Suppressor macrophage (primary cell): ENCODE results near the gene AMN1.
"Not testable (repeated sequence)": the region's sequence is repeated elsewhere in the genome, so short reads cannot be mapped to it uniquely, and the experiment has no call there.

Experiments used
- DNase-seq, 4 experiments: peaks; one replicate each; pipeline ENCODE4 v3.0.0-alpha.2; 2020 to 2022

The AMN1 gene

DNA sequence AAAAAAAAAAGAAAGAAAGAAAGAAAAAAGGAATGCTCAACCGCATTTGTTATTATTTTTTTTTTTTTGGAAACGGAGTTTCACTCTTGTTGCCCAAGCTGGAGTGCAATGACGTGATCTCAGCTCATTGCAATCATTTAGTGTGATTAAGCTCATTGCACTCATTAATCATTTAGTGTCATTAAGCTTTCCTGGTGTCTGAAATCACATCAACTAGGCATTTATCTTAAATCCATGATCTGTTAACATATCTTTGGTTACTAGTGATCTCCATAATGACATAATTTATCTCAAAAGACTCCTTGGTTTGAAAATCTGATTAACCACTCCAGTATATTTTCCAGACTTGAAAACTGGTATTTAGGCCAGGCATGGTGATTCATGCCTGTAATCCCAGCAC is 43.0 kb downstream of the AMN1 start:
- no peak for DNase-seq

DNA sequence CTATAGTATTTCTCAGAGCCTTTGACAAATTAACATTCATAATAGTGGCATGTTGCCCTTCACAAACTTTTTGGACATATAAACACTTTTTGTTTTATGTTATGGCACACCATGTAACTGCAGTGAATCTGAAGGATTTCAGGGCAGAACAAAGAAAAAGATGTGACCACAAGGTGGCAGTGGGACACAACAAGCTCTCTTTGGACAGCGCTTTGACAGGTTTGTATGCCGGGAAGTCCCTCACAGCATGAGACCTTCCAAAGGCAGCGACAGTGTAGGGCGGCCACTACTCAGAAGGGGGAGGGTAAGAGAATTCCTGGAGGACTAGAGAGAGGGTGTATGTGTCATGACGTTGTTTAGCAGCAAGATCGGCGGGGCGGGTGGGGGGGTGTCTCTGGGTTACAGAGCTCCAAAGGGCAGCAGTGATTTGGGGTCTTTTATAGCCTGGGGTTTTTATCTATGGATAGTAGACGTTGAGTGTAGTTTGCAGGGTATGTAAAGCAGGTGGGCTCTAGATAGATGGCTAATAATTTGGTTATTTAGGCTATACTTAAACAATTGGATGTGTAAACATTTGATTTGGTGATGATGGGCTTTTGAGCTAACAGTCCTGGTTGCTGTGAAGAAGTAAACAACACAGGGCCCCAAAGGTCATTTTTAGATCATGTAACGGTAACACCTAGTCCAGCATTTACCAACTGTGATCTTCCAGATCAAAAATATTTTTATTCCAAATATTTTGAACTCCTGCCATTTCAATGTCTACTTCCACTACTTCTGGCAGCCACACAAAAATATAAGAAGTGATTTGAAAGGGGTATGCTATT is 46.5 kb downstream of the AMN1 start:
- DNase-seq: peak; percentile 88 to 93 (median 88)

DNA sequence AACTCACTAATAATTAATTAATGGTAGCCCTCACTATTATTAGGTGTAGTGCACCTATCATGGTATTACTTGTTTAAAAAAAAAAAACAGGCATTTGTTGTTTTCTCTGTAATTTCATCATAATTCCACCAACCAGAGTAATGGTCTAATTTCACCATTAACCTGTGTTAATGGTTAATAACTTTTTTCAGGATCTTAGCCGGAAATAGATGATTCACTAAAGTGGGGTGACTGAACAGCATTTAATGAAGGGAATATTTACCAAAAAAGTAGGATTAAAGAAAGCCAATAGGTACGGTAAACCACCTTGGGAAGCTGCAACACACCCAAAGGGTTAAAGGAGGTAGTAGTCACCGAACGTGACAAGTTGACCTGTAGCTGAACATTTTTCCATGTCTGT is 56.3 kb downstream of the AMN1 start:
- no peak for DNase-seq

DNA sequence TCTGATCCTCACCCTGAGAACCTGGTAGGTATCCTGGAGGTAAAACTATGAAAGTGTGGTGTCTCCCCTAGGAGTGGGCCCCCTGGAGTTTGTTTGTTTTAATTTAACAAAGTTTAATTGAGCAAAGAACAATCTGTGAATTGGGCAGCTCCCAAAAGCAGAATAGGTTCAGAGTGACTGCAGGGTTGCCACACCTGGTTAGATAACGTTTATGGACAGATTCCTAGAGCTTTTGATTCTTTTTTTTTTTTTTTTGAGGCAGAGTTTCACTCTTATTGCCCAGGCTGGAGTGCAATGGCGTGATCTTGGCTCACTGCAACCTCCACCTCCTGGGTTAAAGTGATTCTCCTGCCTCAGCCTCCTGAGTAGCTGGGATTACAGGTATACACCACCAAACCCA is 59.2 kb downstream of the AMN1 start:
- not testable (repeated sequence) for DNase-seq

DNA sequence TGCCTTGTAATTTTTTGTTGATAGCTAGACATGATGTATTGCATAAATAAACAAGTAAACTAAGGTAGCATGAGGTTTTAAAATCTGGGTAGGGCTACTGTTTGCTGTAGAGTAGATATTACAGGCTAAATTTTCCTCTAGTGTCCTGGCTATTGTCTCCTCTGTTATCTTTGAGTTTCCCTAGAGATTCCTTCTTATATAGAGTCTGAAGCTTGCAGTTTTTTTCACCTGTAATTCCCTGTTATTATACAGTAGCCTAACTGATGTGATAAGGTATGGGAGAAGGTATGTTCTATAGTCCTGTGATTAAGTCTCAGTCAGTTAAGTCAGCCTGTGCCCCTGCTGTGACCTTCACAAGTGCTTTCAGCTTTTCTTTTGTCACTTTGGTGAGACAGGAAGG is 59.8 kb downstream of the AMN1 start:
- no peak for DNase-seq

DNA sequence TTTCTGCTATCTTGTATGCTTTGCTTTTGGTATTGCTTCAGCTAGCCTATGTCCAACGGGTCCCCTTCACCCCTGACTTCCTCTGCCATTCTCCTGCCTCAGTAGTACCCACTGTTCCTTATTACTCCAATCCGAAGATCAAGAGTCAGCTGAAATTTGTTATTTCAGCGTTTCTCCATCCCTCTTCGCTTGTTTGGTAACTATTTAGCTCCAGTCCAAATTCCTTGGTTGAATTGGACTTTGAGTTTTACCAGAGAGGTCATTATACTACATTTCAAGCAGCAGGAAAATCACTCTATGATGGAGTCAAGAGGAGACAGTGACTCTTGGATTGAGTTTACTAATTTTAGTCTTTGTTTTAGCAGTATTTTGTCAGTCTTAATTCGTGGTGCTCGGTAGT is 64.8 kb downstream of the AMN1 start:
- DNase-seq: no peak

DNA sequence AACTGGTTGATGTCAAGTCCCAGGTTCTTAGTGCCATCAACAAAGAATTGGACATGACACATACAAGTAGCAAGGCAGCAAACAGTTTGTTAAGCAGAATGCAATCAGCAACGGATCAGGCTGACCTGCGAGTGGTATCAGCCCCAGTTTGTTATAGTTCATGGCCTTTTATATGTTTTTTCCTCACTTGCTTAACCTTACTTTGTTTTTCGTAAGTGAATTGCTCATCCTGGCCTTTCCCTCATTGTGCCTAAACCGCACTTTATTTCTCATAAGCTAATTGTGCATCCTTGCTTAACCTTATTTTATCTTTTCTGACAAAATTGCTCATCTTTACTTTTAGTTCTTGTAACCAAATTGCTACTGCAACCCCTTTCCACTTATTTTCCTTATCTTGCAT is 65.2 kb downstream of the AMN1 start:
- DNase-seq: no peak

DNA sequence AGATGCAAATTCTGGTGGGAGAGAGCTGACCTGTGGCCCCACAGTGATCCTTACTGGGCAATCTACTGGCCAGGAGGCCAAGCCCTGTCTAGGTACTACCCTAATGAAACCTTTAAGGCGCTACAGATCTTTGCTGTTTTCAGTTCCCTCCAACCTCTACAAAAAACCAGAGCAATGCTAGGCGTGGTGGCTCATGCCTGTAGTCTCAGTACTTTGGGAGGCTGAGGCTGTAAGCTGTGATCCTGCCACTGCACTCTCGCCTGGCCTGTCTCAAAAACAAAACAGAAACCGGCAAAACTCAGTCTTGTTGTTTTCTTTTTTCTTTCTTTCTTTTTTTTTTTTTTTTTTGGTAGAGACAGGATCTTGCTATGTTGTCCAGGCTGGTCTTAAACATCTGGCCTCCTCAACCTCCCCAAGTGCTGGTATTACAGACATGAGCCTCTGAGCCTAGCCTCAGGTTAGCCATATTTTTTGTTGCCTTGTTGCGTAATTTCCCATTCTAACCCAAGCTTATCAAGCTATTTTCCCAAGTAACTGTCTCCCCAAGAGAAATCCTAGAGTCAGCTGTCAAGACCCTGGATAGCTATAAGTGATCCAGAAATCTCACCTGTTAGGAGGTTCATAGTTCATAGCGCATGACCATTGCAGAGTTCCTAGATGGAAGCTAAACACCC is 66.5 kb downstream of the AMN1 start:
- no peak for DNase-seq

DNA sequence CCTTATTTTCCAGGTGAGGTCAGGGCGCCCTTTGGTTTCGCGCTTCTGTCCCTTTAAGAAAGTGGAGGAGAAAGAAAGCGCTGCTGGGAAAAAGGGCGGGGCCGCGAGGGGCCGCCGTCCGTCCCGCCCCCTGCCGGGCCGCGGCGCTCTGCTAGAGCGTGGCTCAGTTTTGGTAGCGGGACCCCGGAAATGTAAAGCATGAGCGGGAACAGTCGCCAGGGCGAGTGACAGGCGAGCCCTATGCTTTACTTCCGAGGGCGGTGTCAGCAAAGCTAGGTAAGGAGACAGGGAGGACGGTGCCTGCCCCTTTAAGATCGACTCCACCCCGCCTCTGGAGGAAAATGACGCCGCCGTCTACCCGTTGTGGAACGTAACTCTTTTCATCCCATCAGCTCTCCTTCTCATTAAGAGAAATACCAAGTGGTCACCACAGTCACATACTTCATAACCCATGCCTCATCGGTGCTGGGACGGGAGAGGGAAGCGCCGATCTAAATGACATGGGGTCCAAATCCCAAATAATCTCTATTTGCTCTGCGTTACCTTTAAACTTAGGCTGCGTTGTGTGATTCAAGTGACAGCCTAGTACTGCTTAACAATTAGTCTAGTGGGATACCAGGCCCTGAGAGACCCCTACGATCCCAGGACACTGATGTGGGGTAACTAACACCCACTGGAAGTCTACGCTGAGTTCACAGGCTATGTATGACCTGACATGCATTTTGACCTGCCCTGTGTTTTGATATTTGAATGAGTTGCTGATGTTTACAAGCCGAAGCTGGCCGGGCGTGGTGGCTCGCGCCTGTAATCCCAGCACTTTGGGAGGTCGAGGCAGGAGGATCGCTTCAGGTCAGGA is 69.5 kb downstream of the AMN1 start, which contains the start of gene ETFBKMT:
ETFBKMT (plus strand) TSS at position 602 of the 856 bp plus-strand sequence. CDS start 2,266 bp downstream, outside the sequence.
- DNase-seq: peak; percentile 90 to 95 (median 95)

DNA sequence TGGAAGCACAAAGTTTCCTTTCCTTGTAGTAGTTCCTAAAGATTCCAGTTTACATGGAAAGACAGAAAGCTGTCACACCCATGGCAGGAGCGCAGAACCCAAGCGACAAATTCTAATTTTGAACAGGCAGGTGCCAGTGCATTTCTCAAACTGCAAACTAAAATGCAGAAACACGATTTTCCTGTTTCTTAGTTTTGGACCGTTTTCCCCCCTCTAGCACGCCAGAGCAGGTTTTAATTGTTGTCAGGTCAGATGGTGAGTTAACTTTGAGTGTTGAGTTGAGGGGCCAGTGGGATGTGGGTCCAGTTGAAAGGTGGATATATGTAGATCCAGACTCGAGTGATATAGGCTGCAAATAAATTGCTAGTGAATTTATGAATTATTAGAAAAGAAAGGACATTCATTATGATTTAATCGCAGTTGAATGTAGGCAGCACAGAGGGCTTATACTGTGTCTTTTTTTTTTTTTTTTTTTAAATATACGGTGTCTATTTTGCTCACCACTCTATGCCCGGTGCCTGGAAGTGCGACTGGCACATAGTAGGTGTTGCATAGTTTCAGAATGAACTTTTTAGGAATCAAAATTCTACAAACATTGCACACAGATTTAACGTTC is 70.2 kb downstream of the AMN1 start:
- DNase-seq: no peak

DNA sequence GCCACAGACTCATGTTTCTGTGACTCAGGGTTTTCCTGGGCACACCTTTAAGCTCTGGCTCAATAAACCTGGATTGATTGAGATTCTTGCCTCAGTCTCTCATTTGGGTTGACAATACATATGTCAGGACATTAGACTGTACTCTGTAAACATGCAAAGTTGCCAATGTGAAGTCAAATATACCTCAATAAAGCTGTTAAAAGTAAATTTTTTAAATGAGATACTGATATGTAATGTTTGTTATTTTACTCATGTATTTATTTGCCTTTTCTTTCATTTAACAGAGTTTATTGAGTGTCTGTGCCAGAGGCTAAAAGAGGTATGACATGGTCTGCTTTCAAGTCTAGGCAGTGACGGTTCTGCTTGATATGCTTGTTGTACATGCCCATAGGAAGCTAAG is 73.0 kb downstream of the AMN1 start:
- no peak for DNase-seq

DNA sequence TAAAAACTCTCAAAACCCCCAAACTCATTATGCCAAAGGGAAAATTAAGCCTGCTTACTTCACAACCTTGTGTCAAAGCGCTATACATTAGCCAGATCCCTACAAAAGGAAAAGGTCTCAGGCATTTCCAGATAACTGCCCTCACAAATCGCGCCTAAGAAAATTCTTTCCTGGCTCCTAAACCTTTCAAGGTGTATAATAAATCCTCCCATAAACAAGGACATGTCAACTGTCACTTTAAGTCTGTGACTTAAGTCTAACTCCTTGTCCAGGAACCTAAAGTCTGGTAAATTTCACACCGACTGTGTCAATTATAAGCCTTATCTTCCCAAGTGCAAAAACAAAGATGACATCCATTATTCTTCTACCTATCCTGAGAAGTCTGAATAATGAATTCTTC is 73.6 kb downstream of the AMN1 start:
- no peak for DNase-seq

DNA sequence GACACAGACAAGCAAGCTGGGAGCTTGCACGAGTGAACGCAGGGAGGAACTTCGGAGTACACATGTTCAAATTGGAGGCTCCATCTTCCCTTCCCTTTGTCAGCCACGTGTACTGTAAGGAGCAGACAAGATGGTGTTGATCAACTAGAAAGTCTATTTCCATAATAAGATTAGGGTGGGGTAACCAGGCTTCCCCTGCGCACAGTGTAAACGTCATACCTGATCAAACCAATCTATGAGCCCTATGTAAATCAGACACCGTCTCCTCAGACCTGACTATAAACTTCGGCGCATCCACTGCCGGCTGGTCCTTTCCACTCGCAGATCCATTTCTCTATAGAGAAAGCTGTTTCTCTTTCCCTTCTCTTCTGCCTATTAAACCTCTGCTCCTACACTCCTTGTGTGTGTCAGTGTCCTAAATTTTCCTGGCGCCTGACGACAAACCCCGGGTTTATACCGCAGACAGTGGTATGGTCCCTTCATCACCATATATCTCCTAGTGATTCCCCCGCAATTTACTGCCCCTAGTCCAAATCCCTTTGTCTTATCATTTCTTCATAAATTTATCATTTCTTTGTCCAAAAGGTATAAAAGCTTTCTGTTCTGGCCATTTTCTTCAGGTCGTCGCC is 76.8 kb downstream of the AMN1 start:
- DNase-seq: no peak

DNA sequence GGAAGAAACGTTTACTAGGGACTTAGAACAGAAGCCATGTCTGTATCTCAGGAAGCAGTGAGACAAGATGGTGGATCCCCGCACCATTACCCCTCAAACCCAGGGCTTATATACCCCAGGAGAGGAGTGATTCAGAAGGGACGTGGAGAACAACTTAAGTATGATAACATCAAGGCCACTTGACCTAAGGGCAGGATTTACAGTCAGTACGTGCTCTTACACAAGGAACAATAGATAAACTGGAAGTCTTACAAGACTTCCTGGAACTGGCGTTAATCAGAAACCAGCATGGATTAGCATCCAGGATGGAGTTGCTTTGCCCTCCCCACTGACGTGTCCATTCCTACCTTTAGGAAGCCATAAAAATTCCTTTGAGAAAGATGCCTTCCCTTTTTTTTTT is 77.9 kb downstream of the AMN1 start:
- DNase-seq: no peak

DNA sequence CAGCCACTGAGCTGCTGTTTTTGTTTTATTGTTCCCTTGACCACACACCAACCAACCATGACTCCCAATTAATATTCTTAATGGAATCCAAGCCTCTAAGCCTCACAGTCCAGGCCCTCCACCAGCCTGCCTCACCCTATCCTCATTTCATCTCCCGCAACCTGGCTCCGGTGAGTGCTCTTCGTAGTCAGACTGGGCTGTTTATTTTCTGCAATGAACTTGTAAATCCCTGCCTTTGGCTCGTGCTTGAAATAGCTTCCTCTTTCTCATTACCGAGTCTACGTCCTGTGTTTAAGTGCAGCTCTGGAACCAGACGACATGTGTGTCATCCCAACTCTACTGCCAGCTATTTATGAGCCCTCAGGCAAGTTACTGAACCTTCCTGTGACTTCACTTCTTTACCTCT is 81.7 kb downstream of the AMN1 start:
- peak; percentile 53 to 79 (median 65) for DNase-seq

DNA sequence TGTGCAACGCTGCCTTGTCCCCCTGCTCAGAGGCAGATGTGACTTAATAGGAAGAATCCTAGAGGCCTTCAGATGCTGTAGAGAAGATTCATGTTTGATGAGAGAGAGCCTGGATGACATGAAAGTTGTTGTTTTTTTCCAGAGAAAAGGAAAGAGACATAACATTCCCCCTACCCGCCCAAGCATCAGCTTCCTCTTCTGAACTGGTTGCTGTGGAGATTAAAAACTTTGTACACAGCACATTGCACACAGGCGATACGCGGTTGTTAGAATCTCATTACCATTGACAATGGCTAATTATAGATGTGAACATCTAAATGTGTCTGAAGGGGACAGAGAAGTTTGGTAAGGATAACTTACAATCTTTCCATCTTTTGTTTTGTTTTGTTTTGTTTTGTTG is 82.9 kb downstream of the AMN1 start:
- DNase-seq: peak; percentile 21 to 58 (median 56)

DNA sequence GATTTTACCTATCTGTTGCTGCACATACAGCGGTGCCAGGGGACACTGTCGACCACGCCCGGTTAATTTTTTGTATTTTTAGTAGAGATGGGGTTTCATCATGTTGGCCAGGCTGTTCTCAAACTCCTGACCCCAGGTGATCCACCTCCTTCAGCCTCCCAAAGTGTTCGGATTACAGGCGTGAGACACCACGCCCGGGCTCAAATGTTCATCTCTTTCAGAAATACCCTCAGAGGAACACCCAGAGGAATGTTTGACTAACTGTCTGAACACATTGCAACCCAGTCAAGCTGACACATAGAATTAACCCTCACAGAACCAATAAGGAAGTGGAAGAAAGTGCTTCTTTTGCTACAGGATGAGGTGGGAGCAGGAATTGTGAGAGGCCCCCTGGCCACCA is 84.3 kb downstream of the AMN1 start:
- no peak for DNase-seq

DNA sequence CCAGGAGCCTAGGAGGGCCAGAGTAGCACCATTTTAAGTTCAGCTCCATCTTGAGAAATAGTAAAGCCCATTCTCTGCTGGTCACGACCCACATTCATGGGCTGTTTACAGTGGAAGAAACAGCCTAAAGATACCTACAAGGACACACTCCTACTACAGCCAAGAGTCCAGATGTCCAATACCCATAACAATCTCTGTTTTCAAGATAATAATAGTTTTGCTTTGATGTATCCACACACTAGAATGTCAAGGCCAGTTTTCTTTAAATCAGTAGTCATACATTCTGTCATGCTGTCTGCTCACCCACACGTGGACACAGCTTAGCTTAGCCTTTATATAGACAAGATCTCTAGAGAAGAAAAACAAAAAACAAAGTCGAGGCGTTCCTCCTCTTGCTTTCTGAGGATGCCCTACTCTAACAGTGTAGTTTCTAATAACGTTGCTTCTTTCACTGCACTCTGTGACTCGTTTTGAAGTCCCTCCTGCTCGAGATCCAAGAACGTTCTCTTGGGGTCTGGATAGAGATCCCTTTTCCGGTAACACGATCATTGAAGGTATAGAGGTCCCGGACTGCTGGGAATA is 87.2 kb downstream of the AMN1 start:
- no peak for DNase-seq

DNA sequence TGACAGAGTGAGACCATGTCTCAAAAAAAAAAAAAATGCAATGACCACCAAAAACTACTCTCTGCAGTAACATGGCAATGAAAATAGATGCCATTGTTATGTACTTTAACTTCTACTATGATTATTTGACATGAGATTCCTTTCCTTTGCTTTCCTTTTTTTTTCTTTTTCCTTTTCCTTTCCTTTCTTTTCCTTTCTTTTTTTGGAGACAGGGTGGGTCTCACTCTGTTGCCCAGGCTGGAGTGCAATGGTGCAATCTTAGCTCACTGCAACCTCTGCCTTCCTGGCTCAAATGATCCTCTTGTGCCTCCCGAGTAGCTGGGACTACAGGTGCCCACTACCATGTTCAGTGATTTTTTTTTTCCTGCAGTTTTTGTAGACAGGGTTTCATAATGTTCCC is 94.2 kb downstream of the AMN1 start:
- no peak for DNase-seq

DNA sequence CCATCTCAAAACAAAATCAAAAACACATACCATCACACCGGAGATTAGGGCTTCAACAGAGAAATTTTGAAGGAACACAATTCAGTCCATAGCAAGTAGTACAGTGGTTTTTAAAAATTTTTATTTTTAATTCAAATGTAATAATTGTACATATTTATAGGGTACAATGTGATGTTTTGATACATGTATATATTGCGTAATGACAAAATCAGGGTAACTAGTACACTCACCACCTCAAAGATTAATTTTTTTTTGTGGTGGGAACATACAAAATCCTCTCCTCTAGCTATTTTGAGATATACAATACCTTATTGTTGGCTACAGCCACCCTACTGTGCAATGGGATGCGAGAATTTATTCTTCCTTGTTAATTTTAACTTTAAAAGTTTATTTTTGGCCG is 95.4 kb downstream of the AMN1 start:
- DNase-seq: no peak

DNA sequence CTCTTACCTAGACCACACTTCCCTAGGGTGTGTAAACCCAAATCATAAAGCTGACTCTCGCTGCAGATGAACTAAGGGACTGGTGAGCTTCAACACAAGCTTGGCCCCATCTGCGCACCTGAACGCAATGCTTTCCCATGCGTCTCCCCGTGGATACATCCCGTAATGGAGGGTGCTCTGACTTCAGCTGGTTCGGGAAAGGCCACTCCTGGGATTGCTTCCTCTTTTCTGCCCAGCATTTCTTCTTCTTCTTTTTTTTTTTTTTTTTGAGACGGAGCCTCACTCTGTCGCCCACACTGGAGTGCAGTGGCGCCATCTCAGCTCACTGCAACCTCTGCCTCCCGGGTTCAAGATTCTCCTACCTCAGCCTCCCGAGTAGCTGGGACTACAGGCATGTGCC is 97.0 kb downstream of the AMN1 start:
- peak; percentile 43 to 75 (median 72) for DNase-seq
